GF-D8 (cell line): ENCODE results near the gene MUCL3.
"Not testable (repeated sequence)": the region's sequence is repeated elsewhere in the genome, so short reads cannot be mapped to it uniquely, and the experiment has no call there.

Experiments used
- DNase-seq: peaks from one replicate; lab custom pipeline; 2025; lab: John Stamatoyannopoulos, UW

Gene MUCL3

DNA sequence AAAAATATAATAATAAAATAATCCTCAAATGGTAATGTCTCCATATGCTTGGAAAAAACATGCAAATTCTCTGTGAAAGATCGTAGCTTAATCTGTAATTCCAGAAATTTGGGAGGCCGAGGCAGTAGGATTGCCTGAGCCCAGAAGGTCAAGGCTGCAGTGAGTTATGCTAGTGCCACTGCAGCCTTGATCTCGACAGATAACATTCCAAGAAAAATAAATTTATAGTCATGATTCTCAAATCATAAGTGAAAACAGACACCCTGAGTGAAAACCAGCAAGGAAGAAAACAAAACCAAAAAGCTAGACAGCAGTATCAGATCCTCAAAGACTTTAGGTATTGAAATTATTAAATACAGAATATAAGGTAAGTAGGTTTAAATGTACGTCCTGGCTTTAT, 38.9 kb downstream of the MUCL3 start:
- DNase-seq: no peak

DNA sequence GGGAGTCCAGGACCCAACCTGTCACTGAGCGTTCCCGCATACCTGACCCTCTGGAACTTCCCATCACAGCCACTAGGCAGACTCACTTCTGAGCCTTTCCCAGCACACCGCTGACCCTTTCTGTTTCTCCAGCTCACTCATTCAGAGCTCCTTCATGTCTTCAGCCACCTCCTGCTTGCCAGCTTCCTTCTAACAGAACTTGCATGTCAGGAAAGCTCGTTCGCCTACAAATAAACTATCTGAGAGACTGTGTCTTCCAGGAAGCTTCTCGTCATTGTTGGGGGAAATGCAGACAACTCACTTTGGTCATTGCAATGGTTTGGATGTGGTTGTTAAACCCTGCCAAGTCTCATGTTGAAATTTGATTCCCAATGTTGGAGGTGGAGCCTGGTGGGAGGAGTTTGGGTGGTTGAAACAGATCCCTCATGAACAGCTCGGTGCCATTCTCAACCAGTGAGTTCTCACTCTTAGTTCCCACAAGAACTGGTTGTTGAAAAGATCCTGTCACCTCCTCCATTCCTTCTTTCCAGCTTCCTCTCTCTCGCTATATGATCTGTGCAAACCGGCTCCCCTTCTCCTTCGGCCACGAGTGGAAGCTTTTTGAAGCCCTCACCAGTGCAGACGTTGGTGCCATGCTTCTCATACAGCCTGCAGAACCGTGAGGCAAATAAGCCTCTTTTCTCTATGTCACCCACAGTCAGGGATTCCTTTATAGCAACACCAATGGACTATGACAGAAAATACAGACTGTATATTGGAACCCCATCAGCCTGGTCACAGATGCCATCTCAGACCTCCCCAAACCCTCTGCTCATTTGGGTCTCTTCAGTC, 41.4 kb downstream of the MUCL3 start:
- DNase-seq: no peak

DNA sequence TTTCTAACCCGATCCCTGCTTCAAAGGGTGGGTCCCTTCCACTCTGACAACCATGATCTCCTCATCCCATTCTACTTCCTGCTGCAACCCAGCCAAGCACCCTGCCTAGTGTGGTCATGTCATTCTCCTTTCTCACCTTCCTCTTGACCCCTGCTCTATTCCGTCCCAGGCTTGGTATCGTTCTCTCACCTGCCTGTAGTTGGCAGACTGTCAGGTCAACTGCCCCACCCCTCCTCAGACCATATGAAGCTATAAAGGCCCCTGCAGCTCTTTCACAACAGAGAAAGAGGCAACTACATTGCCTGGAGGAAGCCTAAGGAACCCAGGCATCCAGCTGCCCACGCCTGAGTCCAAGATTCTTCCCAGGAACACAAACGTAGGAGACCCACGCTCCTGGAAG, 42.7 kb downstream of the MUCL3 start, which contains the start of gene MUC21:
TSS of gene MUC21 (plus strand) at position 280 of the 400 bp plus-strand sequence. CDS start 241 bp downstream, outside the sequence.
- no peak for DNase-seq

DNA sequence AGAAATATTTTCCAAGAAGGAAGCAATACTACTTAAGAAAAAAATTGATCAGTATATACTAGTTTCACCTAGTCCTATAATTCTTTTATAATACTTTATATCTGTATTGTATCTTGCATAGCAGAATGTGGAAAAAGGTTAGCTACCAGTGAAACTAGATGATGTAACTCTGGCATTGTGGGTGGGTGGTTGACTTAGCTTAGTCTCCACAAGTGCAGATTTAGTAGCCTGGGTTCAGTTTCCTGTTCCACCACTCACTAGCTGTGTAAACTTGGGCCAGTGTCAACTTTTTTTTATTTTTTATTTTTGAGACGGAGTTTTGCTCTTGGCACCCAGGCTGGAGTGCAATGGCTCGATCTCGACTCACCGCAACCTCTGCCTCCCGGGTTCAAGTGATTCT, 44.7 kb downstream of the MUCL3 start:
- no peak for DNase-seq

DNA sequence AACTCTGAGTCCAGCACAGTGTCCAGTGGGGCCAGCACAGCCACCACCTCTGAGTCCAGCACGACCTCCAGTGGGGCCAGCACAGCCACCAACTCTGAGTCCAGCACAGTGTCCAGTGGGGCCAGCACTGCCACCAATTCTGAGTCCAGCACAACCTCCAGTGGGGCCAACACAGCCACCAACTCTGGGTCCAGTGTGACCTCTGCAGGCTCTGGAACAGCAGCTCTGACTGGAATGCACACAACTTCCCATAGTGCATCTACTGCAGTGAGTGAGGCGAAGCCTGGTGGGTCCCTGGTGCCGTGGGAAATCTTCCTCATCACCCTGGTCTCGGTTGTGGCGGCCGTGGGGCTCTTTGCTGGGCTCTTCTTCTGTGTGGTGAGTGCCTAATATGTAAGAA, 46.5 kb downstream of the MUCL3 start:
- DNase-seq: no peak

DNA sequence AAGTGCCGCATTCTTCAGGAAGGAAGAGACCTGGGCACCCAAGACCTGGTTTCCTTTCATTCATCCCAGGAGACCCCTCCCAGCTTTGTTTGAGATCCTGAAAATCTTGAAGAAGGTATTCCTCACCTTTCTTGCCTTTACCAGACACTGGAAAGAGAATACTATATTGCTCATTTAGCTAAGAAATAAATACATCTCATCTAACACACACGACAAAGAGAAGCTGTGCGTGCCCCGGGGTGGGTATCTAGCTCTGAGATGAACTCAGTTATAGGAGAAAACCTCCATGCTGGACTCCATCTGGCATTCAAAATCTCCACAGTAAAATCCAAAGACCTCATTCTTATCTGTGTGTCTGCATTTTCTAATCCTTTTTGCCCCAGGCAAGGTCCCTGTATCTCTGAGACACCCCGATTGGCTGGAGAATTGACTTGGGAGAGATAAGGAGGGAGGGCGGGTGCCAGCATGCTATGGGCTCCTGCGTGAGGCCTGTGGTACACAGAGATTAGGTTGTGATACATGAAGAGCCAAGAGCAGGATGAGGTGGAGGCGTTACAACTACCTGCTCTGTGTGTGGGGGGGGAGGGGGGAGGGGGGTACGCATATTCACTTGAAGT, 47.5 kb downstream of the MUCL3 start:
- no peak for DNase-seq

DNA sequence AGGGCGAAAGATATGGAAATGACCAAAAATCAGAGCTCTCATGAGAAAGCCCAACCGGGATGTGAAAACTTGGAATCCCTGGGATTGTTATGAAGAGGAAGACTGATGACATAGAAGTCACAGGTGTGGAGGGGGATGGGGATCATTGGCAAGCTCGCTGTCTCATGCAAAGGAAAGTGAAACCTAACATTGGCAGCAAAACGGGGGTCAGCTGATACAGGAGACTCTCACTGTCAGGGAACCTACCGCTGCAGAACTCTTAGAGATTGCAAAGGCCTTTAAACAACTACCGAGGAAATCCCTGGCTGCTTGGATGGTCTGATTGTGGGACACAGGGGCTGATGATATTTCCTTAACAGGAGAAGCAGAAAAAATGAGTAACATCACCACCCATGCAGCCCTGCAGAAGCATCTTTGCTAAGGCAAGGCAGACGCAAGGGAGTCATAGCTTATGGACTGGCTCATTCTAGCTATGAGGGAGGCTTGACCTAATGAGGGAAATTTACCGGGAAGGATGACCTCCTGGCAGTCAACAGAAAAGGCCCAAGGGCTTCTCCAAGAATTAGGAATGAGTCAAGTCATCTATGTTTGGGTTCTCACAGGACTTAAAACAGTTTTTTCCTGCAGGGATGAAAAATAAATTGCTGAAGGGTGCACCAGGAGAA, 49.8 kb downstream of the MUCL3 start:
- DNase-seq: no peak

DNA sequence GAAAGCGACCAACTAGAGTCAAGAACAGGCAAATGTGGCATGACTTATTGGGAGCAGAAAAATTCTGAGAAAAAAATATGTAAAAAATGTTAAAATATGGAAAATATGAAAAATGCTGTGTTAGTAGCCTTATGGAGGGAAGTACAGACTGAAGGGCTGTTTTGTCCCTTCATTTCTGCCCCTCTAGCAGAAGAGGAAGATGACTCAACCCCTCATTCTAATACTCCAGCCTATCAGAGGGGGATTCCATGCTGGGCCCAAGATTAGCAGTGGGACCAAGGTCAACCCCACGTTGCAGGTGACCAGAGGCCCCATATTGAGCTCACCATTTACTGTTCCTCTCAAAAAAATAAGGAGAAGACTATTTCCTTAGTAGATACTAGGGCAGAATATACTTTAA, 51.1 kb downstream of the MUCL3 start:
- DNase-seq: no peak

DNA sequence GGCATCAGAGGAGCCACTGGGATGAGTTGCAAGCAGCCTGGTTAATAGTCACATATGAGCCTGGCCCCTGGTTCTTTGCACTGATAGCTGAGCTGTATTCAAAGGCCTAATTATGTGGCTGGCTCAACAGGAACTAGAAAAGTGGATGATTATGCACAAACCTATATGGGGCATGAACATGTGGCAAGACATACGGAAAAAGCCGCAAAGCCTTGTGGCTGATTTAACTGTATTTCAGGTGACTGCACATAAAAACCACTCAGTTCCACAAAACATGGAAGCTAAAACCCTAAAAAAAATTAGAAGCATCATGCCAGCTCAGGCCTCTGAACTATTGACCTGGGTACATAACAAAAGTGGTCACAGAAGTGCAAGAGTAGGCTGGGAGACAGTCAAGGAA, 56.5 kb downstream of the MUCL3 start:
- DNase-seq: no peak

DNA sequence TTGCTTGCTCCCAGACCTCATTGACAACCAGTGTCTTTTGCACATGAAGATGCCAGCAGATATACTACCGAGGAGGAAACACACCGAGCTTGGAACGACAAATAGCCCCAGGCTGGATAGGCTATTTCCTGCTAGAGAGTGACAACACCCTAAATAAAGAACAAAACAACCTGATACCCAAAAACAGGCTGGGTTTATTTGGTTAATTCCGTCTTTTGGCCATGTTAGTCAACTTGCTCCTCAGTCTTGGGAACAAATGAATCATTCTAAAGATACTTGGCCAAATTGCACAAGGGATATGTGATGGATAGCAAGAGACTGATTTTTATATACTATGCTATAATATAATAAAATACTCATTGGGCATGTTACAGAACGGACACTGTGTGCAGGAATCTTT, 58.0 kb downstream of the MUCL3 start:
- no peak for DNase-seq

DNA sequence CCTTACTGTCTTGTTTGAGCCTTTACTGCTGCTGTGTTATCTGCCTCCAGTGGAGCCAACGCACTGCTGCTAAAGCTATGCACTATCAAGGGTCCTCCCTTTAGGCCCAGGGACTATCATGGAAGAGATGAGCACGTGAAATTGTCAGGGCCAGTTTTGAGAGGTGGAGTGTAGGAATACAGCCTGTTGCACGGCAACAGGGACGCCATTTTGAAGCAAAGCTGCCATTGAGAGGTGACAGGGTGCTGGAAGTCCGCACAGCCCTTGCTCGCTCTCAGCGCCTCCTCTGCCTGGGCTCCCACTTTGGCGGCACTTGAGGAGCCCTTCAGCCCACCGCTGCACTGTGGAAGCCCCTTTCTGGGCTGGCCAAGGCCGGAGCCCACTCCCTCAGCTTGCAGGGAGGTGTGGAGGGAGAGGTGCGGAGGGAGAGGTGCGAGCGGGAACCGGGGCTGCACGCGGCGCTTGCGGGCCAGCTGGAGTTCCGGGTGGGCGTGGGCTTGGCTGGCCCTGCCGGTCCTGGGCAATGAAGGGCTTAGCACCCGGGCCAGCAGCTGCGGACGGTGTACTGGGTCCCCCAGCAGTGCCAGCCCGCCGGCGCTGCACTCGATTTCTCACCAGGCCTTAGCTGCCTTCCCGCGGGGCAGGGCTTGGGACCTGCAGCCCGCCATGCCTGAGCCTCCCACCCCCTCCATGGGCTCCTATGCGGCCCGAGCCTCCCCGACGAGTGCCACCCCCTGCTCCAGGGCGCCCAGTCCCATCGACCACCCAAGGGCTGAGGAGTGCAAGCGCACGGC, 59.5 kb downstream of the MUCL3 start:
- not testable (repeated sequence) for DNase-seq

DNA sequence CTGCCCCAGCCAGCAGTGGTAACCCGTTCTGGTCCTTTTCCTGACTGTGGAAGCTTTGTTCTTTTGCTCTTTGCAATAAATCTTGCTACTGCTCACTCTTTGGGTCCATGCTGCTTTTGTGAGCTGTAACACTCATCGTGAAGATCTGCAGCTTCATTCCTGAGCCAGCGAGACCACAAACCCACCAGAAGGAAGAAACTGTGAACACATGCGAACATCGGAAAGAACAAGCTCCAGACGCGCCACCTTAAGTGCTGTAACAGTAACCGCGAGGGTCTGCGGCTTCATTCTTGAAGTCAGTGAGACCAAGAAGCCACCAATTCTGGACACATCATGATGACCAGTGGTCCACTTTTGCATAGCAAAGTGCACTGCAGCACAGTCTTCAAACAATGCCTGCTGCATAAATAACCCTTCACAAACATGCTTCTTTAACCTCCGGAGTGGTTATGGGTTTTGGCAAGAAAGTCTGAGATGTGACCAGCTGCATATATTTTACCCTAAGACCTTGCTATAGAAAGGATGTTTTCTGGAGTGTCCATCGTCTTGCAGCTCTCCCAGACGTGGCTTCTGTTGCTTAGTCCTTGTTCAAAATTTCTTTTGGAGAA, 60.6 kb downstream of the MUCL3 start:
- no peak for DNase-seq

DNA sequence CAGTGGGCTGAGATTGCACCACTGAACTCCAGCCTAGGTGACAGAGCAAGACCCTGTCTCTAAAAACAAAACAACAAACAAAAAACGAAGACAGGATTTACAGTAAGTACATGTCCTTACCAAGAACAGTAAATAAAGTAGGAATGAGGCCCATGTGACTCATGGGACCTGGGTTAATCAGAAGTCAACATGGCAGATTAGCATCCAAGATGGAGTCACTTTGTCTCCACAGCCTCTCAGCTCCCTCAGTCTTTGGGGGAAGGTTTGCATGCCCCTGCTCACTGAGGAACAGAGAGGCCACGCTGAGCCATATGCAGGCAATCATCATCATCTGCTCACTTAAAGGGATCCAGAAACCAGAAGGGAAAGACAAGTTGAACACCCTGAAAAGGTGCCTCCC, 61.7 kb downstream of the MUCL3 start:
- no peak for DNase-seq
